GM18951 (cell line): Measurements from ENCODE around the gene CRTC2.

Experiments
- POLR2A ChIP-seq: IDR thresholded peaks from 4 replicates; pipeline ENCODE4 v1.6.1; 2011; ENCODE audit warnings: mild to moderate bottlenecking; ENCODE audit not compliant: insufficient read length, insufficient read depth; ENCODE audit errors: extremely low read depth
- in situ Hi-C: fragments of 300-500 bp; cut with MboI; formaldehyde crosslinking; loops from one replicate; pipeline ENCODE4 v1.12.0; 2022; ENCODE audit warnings: low sequenced_read_pairs, mixed read lengths, inconsistent platforms; ENCODE audit not compliant: unreplicated experiment

Gene CRTC2

GRCh38 chr1:153985341-153985912, 27.0 kb upstream of the CRTC2 start:
- in situ Hi-C loops, result loop anchor here (10.0 to 25.0 kb wide), 4 partner anchors 161 to 473 kb away; partner anchors contain the start of genes ILF2 and NPR1

DNA sequence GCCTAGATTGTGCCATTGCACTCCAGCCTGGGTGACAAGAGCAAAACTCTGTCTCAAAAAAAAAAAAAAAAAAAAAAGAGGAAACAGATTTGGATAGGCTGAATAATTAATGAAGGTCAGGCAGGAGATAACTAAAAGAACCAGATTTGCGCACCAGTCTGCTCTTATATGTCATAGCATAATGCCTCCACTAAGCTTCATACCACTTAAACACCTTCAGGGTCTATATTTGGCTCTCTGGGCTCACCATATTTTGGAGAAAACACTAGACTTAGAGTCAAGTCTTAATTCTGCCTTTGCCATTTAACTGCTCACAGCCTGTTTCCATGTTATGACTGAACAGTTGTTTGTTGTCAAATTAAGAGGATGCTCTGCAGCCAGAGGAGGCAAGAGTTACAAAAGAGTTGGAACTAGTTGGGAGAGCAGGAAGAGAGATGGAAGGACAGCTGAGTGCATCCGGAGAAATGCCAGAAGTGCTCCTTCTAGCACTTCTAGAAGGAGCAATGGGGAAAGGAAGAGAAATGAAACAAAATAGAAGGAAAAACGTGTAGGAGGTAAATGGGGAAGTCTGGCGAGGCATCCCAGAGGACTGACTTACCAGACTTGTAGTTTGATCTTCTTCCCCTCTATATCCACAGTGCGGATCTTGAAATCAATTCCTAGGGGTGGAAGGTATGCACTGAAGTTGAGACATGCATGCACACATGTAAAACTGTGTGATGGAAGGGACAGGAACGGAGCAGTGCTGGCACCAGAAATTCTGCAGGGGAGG, 25.9 kb upstream of the CRTC2 start:
- TF ChIP-seq POLR2A, result no peak
- in situ Hi-C loops, result loop anchor here (10.0 to 25.0 kb wide), 4 partner anchors 160 to 472 kb away; partner anchors contain the start of genes ILF2 and NPR1

More at GRCh38 chr1:153985341-153985912, 27.0 kb upstream of the CRTC2 start:
- no peak for TF ChIP-seq POLR2A

DNA sequence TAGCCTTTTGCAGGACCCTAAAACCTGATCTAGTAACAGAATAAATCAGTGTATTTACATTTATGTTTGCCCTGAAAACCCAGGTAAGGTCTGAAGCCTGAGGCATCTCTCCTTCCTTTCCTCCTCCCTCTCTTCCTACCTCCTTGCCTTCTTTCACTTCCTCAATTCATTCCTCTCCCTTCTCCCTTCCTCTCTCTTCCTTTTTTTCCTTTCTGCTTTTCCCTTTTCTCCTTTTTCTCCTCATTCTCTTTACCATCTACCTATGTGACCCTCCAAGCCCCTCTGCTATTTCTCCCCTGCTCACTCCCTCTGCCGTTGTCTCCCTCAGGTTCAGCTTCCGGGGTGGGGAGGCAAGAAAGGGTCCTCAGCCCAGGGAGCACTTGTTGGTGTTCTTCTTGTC, 23.3 kb upstream of the CRTC2 start:
- in situ Hi-C loops, result loop anchor here (10.0 to 25.0 kb wide), 4 partner anchors 157 to 469 kb away; partner anchors contain the start of genes ILF2 and NPR1

DNA sequence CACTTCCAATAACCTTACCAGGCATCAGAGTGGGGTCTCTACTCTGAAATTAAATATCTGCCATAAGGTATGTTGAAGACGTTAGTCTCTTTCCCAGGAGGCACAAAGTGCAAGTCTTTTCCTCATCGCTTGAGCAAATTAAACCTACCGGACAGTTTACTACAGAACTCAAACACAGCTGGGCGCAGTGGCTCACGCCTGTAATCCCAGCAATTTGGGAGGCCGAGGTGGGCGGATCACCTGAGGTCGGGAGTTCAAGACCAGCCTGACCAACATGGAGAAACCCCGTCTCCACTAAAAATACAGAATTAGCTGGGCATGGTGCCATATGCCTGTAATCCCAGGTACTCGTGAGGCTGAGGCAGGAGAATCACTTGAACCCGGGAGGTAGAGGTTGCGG, 20.7 kb upstream of the CRTC2 start:
- in situ Hi-C loops, result loop anchor here (25.0 kb wide), 1 partner anchor 467 kb away; no protein-coding TSS in a partner anchor

- TF ChIP-seq POLR2A, result no peak
- in situ Hi-C loops, result loop anchor here (25.0 kb wide), 1 partner anchor 466 kb away; no protein-coding TSS in a partner anchor
Observed at GRCh38 chr1:153978274-153978909, 20.0 kb upstream of the CRTC2 start.

GRCh38 chr1:153977250-153978240, 19.1 kb upstream of the CRTC2 start, which contains the start of gene JTB:
Gene JTB (minus strand): TSS chr1:153977674. CDS start chr1:153977252, 422 bp downstream.
- TF ChIP-seq POLR2A, result peak; percentile 97
- in situ Hi-C loops, result loop anchor here (25.0 kb wide), 1 partner anchor 465 kb away; no protein-coding TSS in a partner anchor

GRCh38 chr1:153976819-153977249, 18.4 kb upstream of the CRTC2 start:
- TF ChIP-seq POLR2A, result no peak
- in situ Hi-C loops, result loop anchor here (25.0 kb wide), 1 partner anchor 465 kb away; no protein-coding TSS in a partner anchor

DNA sequence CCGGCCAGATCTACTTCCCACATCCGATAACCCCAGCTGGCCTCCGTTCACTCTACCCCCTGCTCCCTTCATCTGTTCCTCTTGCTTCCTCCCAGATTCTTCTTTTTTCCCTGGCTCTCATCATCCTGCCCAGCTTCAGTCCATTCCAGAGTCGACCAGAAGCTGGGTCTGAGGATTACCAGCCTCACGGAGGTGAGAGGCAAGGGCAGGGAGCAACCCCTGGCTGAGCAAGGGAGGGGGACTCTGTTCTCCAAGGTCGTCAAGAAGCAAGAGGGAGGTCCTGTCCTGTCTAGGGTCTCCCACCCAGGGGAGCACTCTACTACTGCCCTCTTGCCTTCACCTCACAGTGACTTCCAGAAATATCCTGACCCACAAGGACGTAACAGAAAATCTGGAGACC, 15.1 kb upstream of the CRTC2 start:
- in situ Hi-C loops, result no loop called here
- no peak for TF ChIP-seq POLR2A

DNA sequence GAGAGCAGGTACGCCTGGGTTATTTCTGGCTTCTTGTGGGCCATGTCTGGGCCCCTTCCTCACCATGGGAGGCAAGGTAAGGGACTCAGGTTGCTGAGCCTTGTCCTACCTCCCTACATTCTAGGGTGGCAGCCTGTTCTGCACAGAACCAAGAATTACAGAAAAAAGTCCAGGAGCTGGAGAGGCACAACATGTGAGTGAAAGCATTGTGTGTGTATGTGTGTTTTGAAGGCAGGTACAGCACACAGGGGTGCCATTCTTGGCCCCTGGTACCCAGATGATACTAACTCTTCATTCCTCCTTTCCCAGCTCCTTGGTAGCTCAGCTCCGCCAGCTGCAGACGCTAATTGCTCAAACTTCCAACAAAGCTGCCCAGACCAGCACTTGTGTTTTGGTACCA, 14.7 kb upstream of the CRTC2 start:
- TF ChIP-seq POLR2A, result peak; percentile 6
- in situ Hi-C loops, result no loop called here

- in situ Hi-C loops, result no loop called here
- TF ChIP-seq POLR2A, result no peak
Observed at GRCh38 chr1:153970346-153970745, 11.9 kb upstream of the CRTC2 start.

- in situ Hi-C loops, result no loop called here
- TF ChIP-seq POLR2A, result no peak
Observed at GRCh38 chr1:153968972-153969371, 10.6 kb upstream of the CRTC2 start.

DNA sequence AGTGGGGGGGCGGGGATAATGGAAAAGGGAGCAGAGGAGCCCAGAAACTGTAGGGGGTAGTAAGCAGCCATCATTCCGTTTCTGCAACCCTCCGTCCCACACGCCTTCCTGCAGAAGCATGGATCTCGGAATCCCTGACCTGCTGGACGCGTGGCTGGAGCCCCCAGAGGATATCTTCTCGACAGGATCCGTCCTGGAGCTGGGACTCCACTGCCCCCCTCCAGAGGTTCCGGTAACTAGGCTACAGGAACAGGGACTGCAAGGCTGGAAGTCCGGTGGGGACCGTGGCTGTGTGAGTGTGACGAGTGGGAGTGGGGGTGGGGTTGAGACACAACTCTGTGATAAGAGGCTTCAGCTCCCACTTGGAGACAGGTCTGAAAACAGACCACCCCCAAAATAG, 10.0 kb upstream of the CRTC2 start:
- no peak for TF ChIP-seq POLR2A
- in situ Hi-C loops, result no loop called here
